Chondrocyte (in vitro differentiated cells): Measurements from ENCODE around the gene SCN9A. TPM values are rescaled to one million over a fixed set of nuclear protein-coding genes. Genes with fewer than 3 reads are reported as not detected.
A peak's percentile ranks its signal among the peaks of the same experiment; 100 is the strongest.

Experiments
- DNase-seq: peaks from one replicate; pipeline ENCODE4 v3.0.0; 2021; ENCODE audit warnings: mixed read lengths, low spot score
- H3K27ac Mint-ChIP-seq: one replicate; pipeline ENCODE4 v1.8.0; 2021; ENCODE audit warnings: mild to moderate bottlenecking, moderate library complexity, mixed read lengths; ENCODE audit not compliant: unreplicated experiment
- H3K27me3 Mint-ChIP-seq: 2 replicates; pipeline ENCODE4 v1.8.0; 2021; ENCODE audit warnings: low read depth, mixed read lengths
- H3K36me3 Mint-ChIP-seq: 2 replicates; pipeline ENCODE4 v1.8.0; 2021; ENCODE audit warnings: low read depth, mixed read lengths
- H3K4me1 Mint-ChIP-seq: 2 replicates; pipeline ENCODE4 v1.8.0; 2021; ENCODE audit warnings: low read depth, mild to moderate bottlenecking, mixed read lengths
- H3K4me3 Mint-ChIP-seq: one replicate; pipeline ENCODE4 v1.8.0; 2021; ENCODE audit warnings: mild to moderate bottlenecking, moderate library complexity, mixed read lengths; ENCODE audit not compliant: unreplicated experiment
- H3K9me3 Mint-ChIP-seq: 2 replicates; pipeline ENCODE4 v1.8.0; 2021; ENCODE audit warnings: low read depth, mixed read lengths
- CTCF ChIP-seq: fragments of 200-600 bp; sonication (generic); IDR thresholded peaks from 2 replicates; pipeline ENCODE4 v1.5.0; 2021; ENCODE audit warnings: antibody characterized with exemption, mild to moderate bottlenecking, moderate library complexity
- total RNA-seq: library from RNA; stranded (reverse); gene quantifications from 3 replicates; pipeline ENCODE4 v1.2.1, GENCODE V29; 2021

Gene SCN9A
- total RNA-seq, 1 donor from 2014 or later: 31.0 TPM

- peaks cover 60% of the 10 kb centered on the region for H3K4me1 Mint-ChIP-seq
- no peaks in the 10 kb centered on the region for H3K27me3 Mint-ChIP-seq
- no peaks in the 10 kb centered on the region for H3K9me3 Mint-ChIP-seq
- H3K36me3 Mint-ChIP-seq: no peaks in the 10 kb centered on the region
- DNase-seq: no peak
- TF ChIP-seq CTCF: no peak
- no peak overlapping the region for H3K4me3 Mint-ChIP-seq
- peak overlapping the region; percentile 88 for H3K27ac Mint-ChIP-seq
These were observed 31.2 kb downstream of the SCN9A start for GRCh38 chr2:166344286-166345113.

GRCh38 chr2:166343467-166343866, 32.3 kb downstream of the SCN9A start:
- no peak overlapping the region for H3K4me3 Mint-ChIP-seq
- no peak for DNase-seq
- no peaks in the 10 kb centered on the region for H3K27me3 Mint-ChIP-seq
- TF ChIP-seq CTCF: no peak
- no peaks in the 10 kb centered on the region for H3K9me3 Mint-ChIP-seq
- H3K27ac Mint-ChIP-seq: peak overlapping the region; percentile 78
- H3K36me3 Mint-ChIP-seq: no peaks in the 10 kb centered on the region
- H3K4me1 Mint-ChIP-seq: peaks cover 60% of the 10 kb centered on the region

GRCh38 chr2:166341426-166341825, 34.3 kb downstream of the SCN9A start:
- H3K36me3 Mint-ChIP-seq: no peaks in the 10 kb centered on the region
- no peak overlapping the region for H3K4me3 Mint-ChIP-seq
- no peak for DNase-seq
- H3K9me3 Mint-ChIP-seq: no peaks in the 10 kb centered on the region
- peaks cover 41% of the 10 kb centered on the region for H3K4me1 Mint-ChIP-seq
- H3K27ac Mint-ChIP-seq: peak overlapping the region; percentile 73
- no peak for TF ChIP-seq CTCF
- H3K27me3 Mint-ChIP-seq: no peaks in the 10 kb centered on the region

- Mint-ChIP-seq H3K9me3 (no peaks in the 10 kb centered on the region), H3K4me3 (no peak overlapping the region), H3K4me1 (peaks cover 22% of the 10 kb centered on the region), H3K27me3 (no peaks in the 10 kb centered on the region), H3K36me3 (no peaks in the 10 kb centered on the region), H3K27ac (no peak overlapping the region)
- TF ChIP-seq CTCF: no peak
- no peak for DNase-seq
These were observed 36.9 kb downstream of the SCN9A start for GRCh38 chr2:166338831-166339339.

GRCh38 chr2:166337932-166338331, 37.8 kb downstream of the SCN9A start:
- H3K9me3 Mint-ChIP-seq: no peaks in the 10 kb centered on the region
- H3K4me1 Mint-ChIP-seq: peaks cover 16% of the 10 kb centered on the region
- H3K27ac Mint-ChIP-seq: no peak overlapping the region
- TF ChIP-seq CTCF: no peak
- H3K36me3 Mint-ChIP-seq: no peaks in the 10 kb centered on the region
- DNase-seq: no peak
- H3K4me3 Mint-ChIP-seq: no peak overlapping the region
- no peaks in the 10 kb centered on the region for H3K27me3 Mint-ChIP-seq
